ENCODE measurements around the gene MTURN.

GRCh38 chr7:30147785-30148184 lies 13.0 kb downstream of the MTURN start:
- TF ChIP-seq CTCF (IDR thresholded peaks at IDR 0.05): no peak
- TF ChIP-seq POLR2A (IDR thresholded peaks at IDR 0.05): no peak

Measured in right lobe of liver (tissue), 4 donors.